H1 (cell line): Measurements from ENCODE around the gene CEP104. TPM values are rescaled to one million over a fixed set of nuclear protein-coding genes. Genes with fewer than 3 reads are reported as not detected.

Source experiments
- CTCF ChIA-PET: fragments of 300-600 bp; sonication (Branson Sonifier 250); formaldehyde crosslinking; loops from one replicate; lab custom pipeline; 2021; ENCODE audit not compliant: partially characterized antibody; lab: Charles Lee
- POLR2A ChIA-PET: fragments of 300-600 bp; sonication (Branson Sonifier 250); formaldehyde crosslinking; loops from one replicate; lab custom pipeline; 2021; ENCODE audit warnings: inconsistent platforms; ENCODE audit not compliant: partially characterized antibody; lab: Charles Lee
- DNase-seq, 2 experiments: peaks; one replicate each; pipeline versions ENCODE4 v3.0.0 to v3.0.0-alpha.2; 2010 to 2022; ENCODE audit warnings: low spot score in 2 of 2, low read depth in 1 of 2, mixed read lengths in 1 of 2
- FAIRE-seq: peaks from 2 replicates; lab custom pipeline; 2011; peaks lifted over from hg19 to GRCh38; lab: Jason Lieb, UNC
- H2AFZ ChIP-seq: 2 replicates; pipeline ENCODE4 v1.8.1; 2012; ENCODE audit warnings: low read length, inconsistent platforms
- H2AK5ac ChIP-seq: 2 replicates; pipeline ENCODE4 v1.6.1; 2013; ENCODE audit warnings: low read depth, low read length
- H2BK120ac ChIP-seq: replicated peaks from 2 replicates; pipeline ENCODE3; 2013; ENCODE audit warnings: low read depth, low read length, inconsistent platforms
- H2BK12ac ChIP-seq: 2 replicates; pipeline ENCODE4 v1.6.1; 2013; ENCODE audit warnings: low read depth, low read length
- H2BK15ac ChIP-seq: 2 replicates; pipeline ENCODE4 v1.6.1; 2013; ENCODE audit warnings: low read length
- H2BK20ac ChIP-seq: 2 replicates; pipeline ENCODE4 v1.6.1; 2013; ENCODE audit warnings: low read length
- H2BK5ac ChIP-seq: 2 replicates; pipeline ENCODE4 v1.6.1; 2013; ENCODE audit warnings: low read depth, low read length
- H3K14ac ChIP-seq: 2 replicates; pipeline ENCODE4 v1.6.1; 2013; ENCODE audit warnings: inconsistent platforms; ENCODE audit not compliant: insufficient read length
- H3K18ac ChIP-seq: 2 replicates; pipeline ENCODE4 v1.6.1; 2013; ENCODE audit warnings: low read length; ENCODE audit errors: extremely low read depth
- H3K23ac ChIP-seq: 2 replicates; pipeline ENCODE4 v1.6.1; 2013; ENCODE audit warnings: inconsistent platforms; ENCODE audit not compliant: insufficient read length
- H3K23me2 ChIP-seq: 2 replicates; pipeline ENCODE4 v1.6.1; 2013; ENCODE audit warnings: low read depth, low read length
- H3K27ac ChIP-seq: 2 replicates; pipeline ENCODE4 v1.6.1; 2011; ENCODE audit warnings: low read depth, low read length, inconsistent platforms
- H3K27me3 ChIP-seq, 4 experiments: replicated peaks in 1 of 4; 1 replicate in 1 of 4; 2 replicates in 3 of 4; pipeline versions ENCODE4 v1.6.1 to v1.8.1; 2011 to 2013; ENCODE audit warnings: low read length in 3 of 4, mild to moderate bottlenecking in 3 of 4, inconsistent platforms in 2 of 4, mixed read lengths in 2 of 4, moderate library complexity in 1 of 4; ENCODE audit not compliant: control insufficient read depth in 3 of 4, insufficient read depth in 3 of 4; ENCODE audit errors: extremely low read depth in 1 of 4
- H3K36me3 ChIP-seq, 4 experiments: 2 replicates each; pipeline versions ENCODE4 v1.6.1 to v1.8.1; 2011 to 2013; ENCODE audit warnings: mild to moderate bottlenecking in 4 of 4, low read length in 3 of 4, moderate library complexity in 2 of 4, control low read depth in 1 of 4, inconsistent platforms in 1 of 4; ENCODE audit not compliant: insufficient read depth in 4 of 4, control insufficient read depth in 2 of 4
- H3K4ac ChIP-seq: replicated peaks from 2 replicates; pipeline ENCODE3; 2013; ENCODE audit warnings: low read length, low read depth, mixed read lengths, inconsistent platforms; ENCODE audit not compliant: insufficient read length
- H3K4me1 ChIP-seq, 4 experiments: replicated peaks in 1 of 4; 1 replicate in 1 of 4; 2 replicates in 3 of 4; pipeline versions ENCODE4 v1.6.1 to v1.8.1; 2011 to 2013; ENCODE audit warnings: low read length in 3 of 4, inconsistent platforms in 2 of 4, mixed read lengths in 1 of 4; ENCODE audit not compliant: insufficient read depth in 4 of 4, control insufficient read depth in 3 of 4
- H3K4me2 ChIP-seq, 2 experiments: 2 replicates each; pipeline versions ENCODE4 v1.6.1 to v1.8.1; 2011 to 2013; ENCODE audit warnings: low read depth in 2 of 2, low read length in 2 of 2, control low read depth in 1 of 2, inconsistent platforms in 1 of 2, mild to moderate bottlenecking in 1 of 2; ENCODE audit not compliant: insufficient read depth in 1 of 2
- H3K4me3 ChIP-seq, 4 experiments: fragments of 200-600, 300-600 bp in 1 of 4; sonication (generic), shearing (Covaris generic), sonication (Bioruptor Twin) in 1 of 4; 2 replicates each; pipeline versions ENCODE4 v1.5.1 to v1.8.1; 2011 to 2016; ENCODE audit warnings: low read length in 4 of 4, low read depth in 3 of 4, control low read depth in 2 of 4, inconsistent platforms in 2 of 4, mild to moderate bottlenecking in 2 of 4, mixed read lengths in 1 of 4, moderate library complexity in 1 of 4; ENCODE audit not compliant: insufficient read depth in 2 of 4; ENCODE audit errors: extremely low read depth in 1 of 4
- H3K56ac ChIP-seq: replicated peaks from 2 replicates; pipeline ENCODE3; 2013; ENCODE audit warnings: low read depth, mild to moderate bottlenecking, mixed read lengths, low read length, inconsistent platforms; ENCODE audit not compliant: insufficient read length
- H3K79me1 ChIP-seq: 2 replicates; pipeline ENCODE4 v1.6.1; 2013; ENCODE audit warnings: low read depth, low read length, control low read depth
- H3K79me2 ChIP-seq, 2 experiments: 2 replicates each; pipeline versions ENCODE4 v1.6.1 to v1.8.1; 2012 to 2013; ENCODE audit warnings: low read length in 2 of 2, mild to moderate bottlenecking in 2 of 2, inconsistent platforms in 1 of 2; ENCODE audit not compliant: insufficient read depth in 2 of 2, control insufficient read depth in 1 of 2
- H3K9ac ChIP-seq, 4 experiments: replicated peaks in 1 of 4; 1 replicate in 1 of 4; 2 replicates in 3 of 4; pipeline versions ENCODE4 v1.6.1 to v1.8.1; 2011 to 2013; ENCODE audit warnings: low read depth in 3 of 4, low read length in 3 of 4, control low read depth in 2 of 4, mild to moderate bottlenecking in 2 of 4, moderate library complexity in 2 of 4, inconsistent platforms in 1 of 4; ENCODE audit errors: extremely low read depth in 1 of 4
- H3K9me3 ChIP-seq, 2 experiments: 2 replicates each; pipeline versions ENCODE4 v1.6.1 to v1.8.1; 2012 to 2013; ENCODE audit warnings: mild to moderate bottlenecking in 2 of 2, moderate library complexity in 2 of 2, control low read depth in 1 of 2, inconsistent platforms in 1 of 2, low read depth in 1 of 2, low read length in 1 of 2, mixed read lengths in 1 of 2; ENCODE audit not compliant: insufficient read depth in 2 of 2
- H4K20me1 ChIP-seq, 2 experiments: replicated peaks in 1 of 2; 2 replicates each; pipeline versions ENCODE3 to v1.8.1; 2011 to 2013; ENCODE audit warnings: inconsistent platforms in 2 of 2, low read length in 2 of 2, mild to moderate bottlenecking in 1 of 2; ENCODE audit not compliant: insufficient read depth in 2 of 2, control insufficient read depth in 1 of 2
- H4K5ac ChIP-seq: 2 replicates; pipeline ENCODE4 v1.6.1; 2013; ENCODE audit warnings: low read length, low read depth, mixed read lengths, inconsistent platforms; ENCODE audit not compliant: insufficient read length
- H4K8ac ChIP-seq: 2 replicates; pipeline ENCODE4 v1.8.0; 2013; ENCODE audit warnings: mild to moderate bottlenecking, moderate library complexity, low read length, inconsistent platforms; ENCODE audit not compliant: insufficient read depth; ENCODE audit errors: extremely low read depth
- H4K91ac ChIP-seq: replicated peaks from 2 replicates; pipeline ENCODE3; 2013; ENCODE audit warnings: low read length, mixed read lengths, inconsistent platforms; ENCODE audit not compliant: insufficient read length
- CBX5 ChIP-seq: fragments of 300-800, 300-1000 bp; sonication (generic); IDR thresholded peaks from 2 replicates; pipeline ENCODE4 v1.7.1; 2016; ENCODE audit warnings: antibody characterized with exemption, low read length, low read depth
- CHD1 ChIP-seq: IDR thresholded peaks from 2 replicates; pipeline ENCODE4 v1.6.1; 2012; ENCODE audit warnings: low read depth, low read length, improper control_type of control experiment
- E2F6 ChIP-seq: IDR thresholded peaks from 2 replicates; pipeline ENCODE4 v1.6.1; 2012; ENCODE audit warnings: inconsistent platforms
- FOSL1 ChIP-seq: IDR thresholded peaks from 2 replicates; pipeline ENCODE4 v1.6.1; 2011; ENCODE audit warnings: mild to moderate bottlenecking, low read depth, low read length, moderate library complexity; ENCODE audit not compliant: insufficient read depth
- KDM5A ChIP-seq: fragments of 200-600 bp; IDR thresholded peaks from 2 replicates; pipeline ENCODE4 v1.7.1; 2012; ENCODE audit warnings: mild to moderate bottlenecking, low read length, inconsistent platforms, mixed read lengths
- MAFK ChIP-seq: IDR thresholded peaks from 2 replicates; pipeline ENCODE4 v1.6.1; 2012; ENCODE audit warnings: low read depth, mild to moderate bottlenecking, improper control_type of control experiment, low read length
- MAX ChIP-seq: IDR thresholded peaks from 2 replicates; pipeline ENCODE4 v1.6.1; 2012; ENCODE audit warnings: inconsistent platforms
- RAD21 ChIP-seq, 2 experiments: IDR thresholded peaks in 1 of 2; conservative IDR thresholded peaks in 1 of 2; 2 replicates each; pipeline ENCODE4 v1.6.1; 2011; ENCODE audit warnings: low read depth in 2 of 2, low read length in 2 of 2, improper control_type of control experiment in 1 of 2, inconsistent platforms in 1 of 2, mild to moderate bottlenecking in 1 of 2, moderate library complexity in 1 of 2
- SIX5 ChIP-seq: IDR thresholded peaks from 2 replicates; pipeline ENCODE4 v1.6.1; 2011; ENCODE audit warnings: mild to moderate bottlenecking, low read depth, low read length
- SP4 ChIP-seq: IDR thresholded peaks from 2 replicates; pipeline ENCODE4 v1.6.1; 2012; ENCODE audit warnings: low read length, inconsistent platforms
- TBP ChIP-seq: IDR thresholded peaks from 2 replicates; pipeline ENCODE4 v1.6.1; 2011; ENCODE audit warnings: low read depth, low read length, improper control_type of control experiment
- WGBS, 2 experiments: shearing (Covaris generic) in 1 of 2; methylation state at CpG; one replicate each; pipeline versions ENCODE4 v1.1.6 to v1.1.7; 2013 to 2015; ENCODE audit warnings: low lambda C conversion rate in 2 of 2, mixed read lengths in 2 of 2, inconsistent platforms in 1 of 2, low coverage in 1 of 2, missing lambda C conversion rate in 1 of 2; ENCODE audit not compliant: insufficient replicate concordance in 2 of 2, insufficient coverage in 1 of 2, insufficient read length in 1 of 2; ENCODE audit errors: extremely low coverage in 1 of 2, missing lambda C conversion rate in 1 of 2; 5-methylcytosine and 5-hydroxymethylcytosine counted together
- polyA plus RNA-seq, 7 experiments: library from polyadenylated mRNA; depleted of rRNA in 3 of 7; stranded (reverse) in 5 of 7; unstranded in 2 of 7; fragments of >200 nt in 5 of 7; fragments of 200-250 nt in 2 of 7; gene quantifications; 1 replicate in 5 of 7; 2 replicates in 1 of 7; 4 replicates in 1 of 7; pipeline versions ENCODE4 v1.2.1 to v1.2.3, GENCODE V29; 2011 to 2013; ENCODE audit warnings: missing spikeins in 2 of 7, mixed read lengths in 2 of 7
- total RNA-seq: library from RNA; stranded (reverse); fragmentation: NEBNext Ultra II Directional; extraction: Animal tissue kit (Norgen Biotek cat#: 25700); gene quantifications from 2 replicates; pipeline ENCODE4 v1.2.1, GENCODE V29; 2021

The CEP104 gene
- total and polyA plus RNA-seq, 2 of the 8 experiments (the other 6 are each of a cell fraction or from before 2014, with no cell fraction given) = 8.0 to 43.9 TPM

GRCh38 chr1:3900969-3901529, 44.0 kb upstream of the CEP104 start:
- Histone ChIP-seq H2BK20ac (no peak overlapping the region), H3K23me2 (peaks cover 8% of the 10 kb centered on the region), H2BK120ac (no peak overlapping the region), H3K79me1 (peaks cover 9% of the 10 kb centered on the region), H2BK12ac (no peak overlapping the region), H3K27ac (peak overlapping the region; percentile 98), H3K4ac (no peak overlapping the region), H3K79me2 (peaks cover 5 to 34% of the 10 kb centered on the region in 2 experiments), H3K36me3 (no peaks in the 10 kb centered on the region), H3K4me3 (peak overlapping the region; percentile 78 to 92 (median 82)), H4K5ac (peak overlapping the region; percentile 23), H3K4me2 (peak overlapping the region; percentile 79 to 82), H4K8ac (peak overlapping the region; percentile 47), H2BK5ac (peak overlapping the region; percentile 98), H2AK5ac (no peak overlapping the region), H3K9ac (peak overlapping the region in 3 of 4 experiments; percentile 39 to 93 (median 79); a peak in 6 of 7 replicates), H3K18ac (peak overlapping the region; percentile 97), H2BK15ac (0 out of 2 replicates have a peak overlapping the region, but pooled peaks have one; percentile 53), H3K56ac (peak overlapping the region; percentile 37), H3K14ac (no peak overlapping the region), H3K9me3 (no peaks in the 10 kb centered on the region), H3K4me1 (peaks cover 0 to 12% (median 3%) of the 10 kb centered on the region in 4 experiments; a peak in 1 of 7 replicates), H3K27me3 (no peaks in the 10 kb centered on the region), H2AFZ (no peak overlapping the region; the same call in 1 of the 2 replicates), H4K91ac (peak overlapping the region; percentile 12), H3K23ac (no peak overlapping the region), H4K20me1 (peaks cover 4% of the 10 kb centered on the region in 2 experiments)
- CTCF ChIA-PET = no interaction called here
- POLR2A ChIA-PET = interaction anchor here (1.0 to 3.3 kb wide), 7 partner anchors 10 to 826 kb away, joined by 3 to 29 read pairs (median 4); partner anchors contain the start of genes CEP104, DFFB and LRRC47
- 3% methylated on average over 38 of the region's 51 CpGs; no CpG with 5 or more reads in 1 of the 2 experiments for WGBS, 2 experiments
- DNase-seq = peak; percentile 93 to 97
- peak; percentile 63 for FAIRE-seq
- TF ChIP-seq TBP (no peak; the same call in 1 of the 2 replicates), FOSL1 (no peak), MAX (peak; percentile 66), SIX5 (no peak), SP4 (peak; percentile 53; the same call in 1 of the 2 replicates), CHD1 (no peak), CBX5 (no peak), MAFK (no peak), RAD21 (IDR thresholded peaks at IDR 0.05 in 1 of 2, conservative IDR thresholded peaks at IDR 0.05 in 1 of 2; ENCODE audit: low read depth in 2 of 2, low read length in 2 of 2) (no peak), KDM5A (no peak), E2F6 (peak; percentile 22; the same call in 1 of the 2 replicates)
